GDM1 (cell line): ENCODE measurements around the gene TACR1.
"Not testable (repeated sequence)": the region's sequence is repeated elsewhere in the genome, so short reads cannot be mapped to it uniquely, and the experiment has no call there.

Source experiments
- DNase-seq: peaks from one replicate; lab custom pipeline; 2025; lab: John Stamatoyannopoulos, UW

The TACR1 gene

GRCh38 chr2:75194184-75194868, 5.0 kb downstream of the TACR1 start:
- no peak for DNase-seq

GRCh38 chr2:75192496-75192895, 6.8 kb downstream of the TACR1 start:
- DNase-seq, result no peak

- no peak for DNase-seq
These were observed 8.9 kb downstream of the TACR1 start for GRCh38 chr2:75190271-75190990.

- no peak for DNase-seq
These were observed 12.5 kb downstream of the TACR1 start for GRCh38 chr2:75186821-75187220.

GRCh38 chr2:75182606-75183005, 16.7 kb downstream of the TACR1 start:
- no peak for DNase-seq

- DNase-seq, result no peak
These were observed 18.8 kb downstream of the TACR1 start for GRCh38 chr2:75180476-75180875.

- DNase-seq, result no peak
These were observed 21.9 kb downstream of the TACR1 start for GRCh38 chr2:75177427-75177826.

- no peak for DNase-seq
These were observed 23.9 kb downstream of the TACR1 start for GRCh38 chr2:75175456-75175855.

- no peak for DNase-seq
These were observed 24.3 kb downstream of the TACR1 start for GRCh38 chr2:75174981-75175380.

GRCh38 chr2:75174519-75174918, 24.8 kb downstream of the TACR1 start:
- DNase-seq, result no peak

- no peak for DNase-seq
These were observed 25.6 kb downstream of the TACR1 start for GRCh38 chr2:75173740-75174139.

GRCh38 chr2:75171423-75171822, 27.9 kb downstream of the TACR1 start:
- not testable (repeated sequence) for DNase-seq

GRCh38 chr2:75170889-75171288, 28.4 kb downstream of the TACR1 start:
- no peak for DNase-seq

- no peak for DNase-seq
These were observed 31.1 kb downstream of the TACR1 start for GRCh38 chr2:75168186-75168585.

- DNase-seq, result no peak
These were observed 32.8 kb downstream of the TACR1 start for GRCh38 chr2:75166491-75166890.

GRCh38 chr2:75162897-75163296, 36.4 kb downstream of the TACR1 start:
- DNase-seq, result no peak

GRCh38 chr2:75162259-75162658, 37.1 kb downstream of the TACR1 start:
- no peak for DNase-seq

- no peak for DNase-seq
These were observed 41.9 kb downstream of the TACR1 start for GRCh38 chr2:75157435-75157834.

- DNase-seq, result no peak
These were observed 44.2 kb downstream of the TACR1 start for GRCh38 chr2:75155115-75155514.

GRCh38 chr2:75153221-75153620, 46.1 kb downstream of the TACR1 start:
- no peak for DNase-seq

- not testable (repeated sequence) for DNase-seq
These were observed 47.1 kb downstream of the TACR1 start for GRCh38 chr2:75152243-75152642.

GRCh38 chr2:75147884-75148283, 51.4 kb downstream of the TACR1 start:
- DNase-seq, result not testable (repeated sequence)

- no peak for DNase-seq
These were observed 52.6 kb downstream of the TACR1 start for GRCh38 chr2:75146606-75147332.
